ENCODE measurements around the gene FSD1L.

DNA sequence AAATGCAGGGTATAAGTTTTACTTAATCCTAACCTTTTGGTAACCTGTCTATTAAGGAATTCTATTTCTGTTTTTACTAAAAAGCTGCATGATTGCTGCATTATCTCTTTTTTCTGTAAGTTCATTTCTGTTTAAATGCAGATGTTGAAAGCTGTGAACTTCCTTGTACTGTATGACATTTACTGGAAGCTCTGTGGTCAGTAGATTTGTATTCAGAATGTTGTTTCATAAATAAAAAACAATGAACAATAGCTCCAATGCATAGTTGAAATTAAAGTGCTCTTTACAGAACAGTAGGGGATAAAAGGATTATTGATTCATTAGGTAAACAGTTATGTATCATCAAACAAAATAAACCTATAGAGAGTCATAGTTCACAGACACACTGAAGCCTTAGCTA is 63.6 kb downstream of the FSD1L start:
- TF ChIP-seq POLR2A (IDR thresholded peaks at IDR 0.05) (no peak), POLR2AphosphoS5 (IDR thresholded peaks at IDR 0.05) (no peak)
- TF ChIP-seq, protein P1, sequence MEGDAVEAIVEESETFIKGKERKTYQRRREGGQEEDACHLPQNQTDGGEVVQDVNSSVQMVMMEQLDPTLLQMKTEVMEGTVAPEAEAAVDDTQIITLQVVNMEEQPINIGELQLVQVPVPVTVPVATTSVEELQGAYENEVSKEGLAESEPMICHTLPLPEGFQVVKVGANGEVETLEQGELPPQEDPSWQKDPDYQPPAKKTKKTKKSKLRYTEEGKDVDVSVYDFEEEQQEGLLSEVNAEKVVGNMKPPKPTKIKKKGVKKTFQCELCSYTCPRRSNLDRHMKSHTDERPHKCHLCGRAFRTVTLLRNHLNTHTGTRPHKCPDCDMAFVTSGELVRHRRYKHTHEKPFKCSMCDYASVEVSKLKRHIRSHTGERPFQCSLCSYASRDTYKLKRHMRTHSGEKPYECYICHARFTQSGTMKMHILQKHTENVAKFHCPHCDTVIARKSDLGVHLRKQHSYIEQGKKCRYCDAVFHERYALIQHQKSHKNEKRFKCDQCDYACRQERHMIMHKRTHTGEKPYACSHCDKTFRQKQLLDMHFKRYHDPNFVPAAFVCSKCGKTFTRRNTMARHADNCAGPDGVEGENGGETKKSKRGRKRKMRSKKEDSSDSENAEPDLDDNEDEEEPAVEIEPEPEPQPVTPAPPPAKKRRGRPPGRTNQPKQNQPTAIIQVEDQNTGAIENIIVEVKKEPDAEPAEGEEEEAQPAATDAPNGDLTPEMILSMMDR (IDR thresholded peaks at IDR 0.05) = no peak
